NCI-H2107 treated with DMSO at 0.1 percent for 48 hours (cell line): Measurements from ENCODE around the gene VPS13C.
A peak's percentile ranks its signal among the peaks of the same experiment; 100 is the strongest.

ENCODE experiments used
- DNase-seq: peaks from one replicate; lab custom pipeline; 2025; ENCODE audit not compliant: unreplicated experiment; lab: John Stamatoyannopoulos, UW

VPS13C gene

GRCh38 chr15:62060113-62060895, at the start of gene VPS13C:
TSS of gene VPS13C (minus strand) at chr15:62060447. CDS start at chr15:62060374, 73 bp downstream.
- DNase-seq, result peak; percentile 62

- DNase-seq, result no peak
Observed at GRCh38 chr15:62109437-62109836, 49.2 kb upstream of the VPS13C start.

DNA sequence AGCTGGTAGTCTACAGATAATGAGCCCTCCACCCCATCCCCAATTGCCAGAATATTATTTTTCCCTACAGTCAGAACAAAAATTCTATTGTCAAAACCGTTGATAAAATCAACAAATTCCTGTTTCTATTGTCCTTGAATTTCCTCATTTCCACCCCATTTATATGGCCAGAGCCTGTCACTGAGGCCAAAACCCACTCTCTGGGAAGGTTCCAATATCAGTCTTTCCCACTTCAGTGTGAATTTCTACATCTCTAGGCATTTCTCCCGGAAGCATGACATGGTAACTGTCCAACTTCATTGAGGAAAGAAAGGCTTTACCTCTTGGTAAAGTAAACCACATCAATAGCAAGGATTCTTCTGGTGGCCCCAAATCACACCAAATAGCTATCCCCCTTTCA, 48.2 kb upstream of the VPS13C start:
- no peak for DNase-seq

DNA sequence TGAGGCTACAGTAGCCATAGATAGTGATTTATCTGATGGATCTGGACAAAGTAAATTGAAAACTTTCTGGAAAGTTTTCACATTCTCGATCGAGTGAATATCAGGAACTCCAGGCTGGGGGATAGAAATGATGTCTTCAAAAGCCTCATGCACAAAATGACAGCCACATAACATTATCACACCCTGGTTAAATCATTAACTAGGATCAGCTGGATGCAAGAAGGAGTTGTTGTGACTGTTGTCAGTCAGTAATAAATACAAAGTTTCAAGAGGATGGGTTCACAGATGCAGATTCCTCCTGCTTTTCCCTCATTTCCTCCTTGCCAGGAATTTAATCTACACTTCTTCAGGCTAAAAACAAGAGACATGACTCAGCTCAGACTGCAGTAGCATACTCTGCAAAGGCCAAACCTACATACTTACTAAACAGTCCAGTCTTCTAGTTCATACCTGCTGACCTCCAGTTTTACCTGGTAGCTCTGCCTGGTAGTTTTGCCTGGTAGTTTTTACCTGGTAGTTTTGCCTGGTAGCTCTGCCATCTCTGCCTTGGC, 47.4 kb upstream of the VPS13C start:
- DNase-seq, result no peak

GRCh38 chr15:62106096-62106495, 45.8 kb upstream of the VPS13C start:
- DNase-seq, result no peak

DNA sequence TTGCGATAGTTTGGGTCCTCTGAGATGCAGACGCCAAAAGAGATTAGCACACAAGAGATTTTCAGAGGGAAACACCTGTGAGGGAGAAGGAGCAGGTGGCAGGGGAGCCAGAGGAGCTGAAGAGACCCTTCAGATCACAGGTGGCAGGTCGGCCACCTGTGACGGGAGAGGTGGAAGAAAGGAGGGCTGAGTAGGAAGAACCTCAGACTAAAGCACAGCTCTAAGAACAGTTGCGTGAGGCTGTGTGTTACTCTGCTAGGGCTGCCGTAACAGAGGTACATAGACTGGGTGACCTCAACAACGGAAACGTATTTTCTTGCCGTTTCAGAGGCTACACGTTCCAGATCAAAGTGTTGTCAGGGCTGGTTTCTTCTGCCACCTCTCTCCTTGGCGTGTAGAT, 45.0 kb upstream of the VPS13C start:
- no peak for DNase-seq

DNA sequence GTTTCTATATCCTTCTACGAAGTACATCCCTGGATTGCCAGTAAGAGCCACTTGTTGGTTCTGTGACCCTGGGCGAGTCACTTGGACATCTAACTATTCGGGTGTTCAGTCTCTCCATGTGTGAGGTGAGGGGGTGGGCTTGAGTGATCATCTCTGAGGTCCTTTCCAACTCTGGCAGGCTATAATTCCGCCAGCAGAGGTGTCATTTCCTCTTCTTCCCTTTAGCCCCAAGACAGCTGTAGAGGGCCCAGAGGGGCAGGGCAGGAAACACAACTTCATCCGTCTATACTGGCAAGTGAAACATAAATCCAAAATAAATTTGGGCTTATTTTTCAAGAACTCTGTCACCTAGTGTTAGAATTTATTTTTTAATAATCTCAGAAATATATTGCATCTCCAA, 44.6 kb upstream of the VPS13C start:
- DNase-seq, result no peak

- no peak for DNase-seq
Observed at GRCh38 chr15:62104401-62104800, 44.2 kb upstream of the VPS13C start.

- no peak for DNase-seq
Observed at GRCh38 chr15:62103431-62103830, 43.2 kb upstream of the VPS13C start.

- no peak for DNase-seq
Observed at GRCh38 chr15:62099094-62099601, 38.9 kb upstream of the VPS13C start.

GRCh38 chr15:62094388-62094787, 34.1 kb upstream of the VPS13C start:
- DNase-seq, result no peak

DNA sequence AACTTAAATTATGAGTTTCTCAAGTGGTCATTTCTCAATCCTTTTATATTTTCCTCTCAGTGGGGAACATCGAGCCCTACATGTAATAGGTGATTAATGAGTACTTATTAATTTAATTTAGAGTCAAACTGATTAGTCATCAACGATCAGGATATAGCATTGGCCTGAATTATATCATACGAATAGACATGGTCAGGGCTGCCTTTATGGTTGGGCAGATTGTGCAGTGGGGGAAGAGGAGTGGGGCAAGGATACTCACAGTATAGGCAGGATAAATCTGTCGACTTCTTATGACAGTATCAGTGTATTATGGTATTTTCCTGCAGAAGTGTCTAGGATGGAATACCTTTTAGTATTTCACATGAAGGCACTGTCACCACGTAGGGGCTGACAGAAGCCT, 33.6 kb upstream of the VPS13C start:
- no peak for DNase-seq

DNA sequence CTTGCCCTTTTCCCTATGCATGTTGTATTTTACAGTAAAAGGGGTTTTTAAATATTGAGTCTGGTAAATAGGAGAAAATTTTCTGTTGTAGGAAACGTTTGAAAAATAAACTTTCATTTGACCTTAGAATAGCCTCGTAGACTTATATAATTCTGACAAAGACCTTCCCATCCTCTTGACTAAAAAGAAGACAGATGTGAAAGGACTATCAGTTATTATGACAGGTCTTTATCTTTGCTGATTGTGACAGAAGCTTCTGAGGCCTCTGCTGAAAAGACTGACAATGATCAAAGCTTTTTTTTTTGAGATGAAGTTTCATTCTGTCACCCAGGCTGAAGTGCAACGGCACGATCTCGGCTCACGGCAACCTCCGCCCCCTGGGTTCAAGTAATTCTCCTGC, 30.7 kb upstream of the VPS13C start:
- no peak for DNase-seq

DNA sequence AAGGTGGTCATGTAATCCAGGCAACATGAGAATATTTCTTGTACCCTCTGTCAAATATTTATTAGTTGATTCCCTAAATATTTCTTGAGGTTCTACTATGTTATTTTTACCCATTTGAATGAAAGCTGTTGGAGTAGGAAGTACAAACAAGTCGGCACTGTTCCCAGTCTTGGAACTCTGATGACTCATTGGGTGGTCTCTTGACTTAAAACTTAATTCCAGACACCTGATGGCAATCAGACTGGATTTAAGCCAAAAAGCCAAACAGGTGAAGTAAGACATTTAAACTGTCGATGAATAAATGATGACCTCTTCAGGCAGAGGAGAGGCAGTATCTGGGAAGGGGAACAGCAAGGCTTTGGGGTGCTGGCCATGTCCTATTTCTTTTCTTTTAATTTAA, 29.4 kb upstream of the VPS13C start:
- DNase-seq, result no peak

DNA sequence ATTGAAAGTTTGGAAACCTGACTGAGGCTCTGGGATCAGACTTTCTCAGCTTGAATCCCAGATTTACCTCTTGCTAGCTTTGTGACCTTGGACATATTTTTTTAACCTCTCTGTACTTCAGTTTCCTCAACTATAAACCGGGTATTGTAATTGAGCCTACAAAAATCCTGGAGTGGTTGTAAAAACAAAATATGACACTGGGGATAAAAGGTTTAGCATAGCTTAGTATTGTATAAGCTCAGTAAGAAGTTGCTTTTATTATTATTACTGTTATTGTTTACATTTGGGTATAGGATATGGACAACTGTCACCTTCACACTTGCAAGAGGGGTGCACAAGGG, 28.1 kb upstream of the VPS13C start:
- no peak for DNase-seq

- peak; percentile 32 for DNase-seq
Observed at GRCh38 chr15:62087671-62088352, 27.6 kb upstream of the VPS13C start.

- DNase-seq, result no peak
Observed at GRCh38 chr15:62085740-62086139, 25.5 kb upstream of the VPS13C start.

- DNase-seq, result no peak
Observed at GRCh38 chr15:62083194-62084154, 23.2 kb upstream of the VPS13C start.

DNA sequence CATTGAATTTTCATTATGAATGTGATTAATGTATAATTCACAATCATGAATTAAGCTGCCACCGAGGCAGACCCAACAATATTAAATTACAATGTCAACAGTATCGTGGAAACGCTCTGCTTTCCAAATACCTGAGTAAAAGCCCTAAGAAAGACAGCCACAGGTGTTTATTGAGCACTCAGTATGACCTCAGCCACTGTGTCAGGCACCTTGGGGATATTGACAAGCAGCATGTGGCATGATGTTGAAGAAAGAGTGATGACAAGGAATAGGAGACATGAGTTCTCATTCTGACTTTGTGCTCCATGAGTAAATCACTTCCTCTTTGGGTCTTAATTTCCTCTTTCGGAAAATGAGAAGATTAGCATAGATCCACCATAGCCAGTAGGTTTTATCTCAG, 19.3 kb upstream of the VPS13C start:
- no peak for DNase-seq

DNA sequence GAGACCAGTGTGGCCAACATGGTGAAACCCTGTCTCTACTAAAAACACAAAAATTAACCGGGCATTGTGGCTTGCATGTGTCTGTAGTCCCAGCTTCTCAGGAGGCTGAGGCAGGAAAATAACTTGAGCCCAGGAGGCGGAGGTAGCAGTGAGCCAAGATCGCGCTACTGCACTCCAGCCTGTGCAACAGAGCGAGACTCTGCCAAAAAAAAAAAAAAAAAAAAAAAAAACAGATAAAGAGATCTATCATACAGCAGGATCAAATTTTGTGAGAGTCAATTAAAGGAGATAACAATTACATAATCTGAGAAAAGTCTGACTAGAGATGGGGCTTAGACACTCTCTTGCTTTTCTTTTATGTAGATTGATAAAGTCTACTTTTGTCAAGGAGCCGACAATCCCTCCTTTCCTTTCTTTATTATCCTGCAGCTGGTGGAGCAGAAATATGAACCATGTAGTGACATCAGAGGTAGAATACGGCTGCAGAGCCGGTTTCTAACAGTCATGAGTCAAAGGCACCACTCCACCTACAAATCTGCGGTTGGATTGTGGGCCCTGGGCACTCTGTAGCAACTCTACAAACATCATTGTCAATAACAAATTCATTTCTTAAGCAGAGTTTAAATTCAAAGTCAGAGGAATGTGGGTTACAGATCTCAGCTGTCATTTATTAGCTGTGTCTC, 15.5 kb upstream of the VPS13C start:
- DNase-seq, result peak; percentile 80
